GM10266 (cell line): ENCODE results near the gene ZBTB9.

Experiments
- DNase-seq: peaks from one replicate; pipeline ENCODE4 v3.0.0; 2012; ENCODE audit errors: extremely low spot score
- CTCF ChIP-seq: IDR thresholded peaks from 2 replicates; pipeline ENCODE4 v1.5.1; 2012; ENCODE audit warnings: mild to moderate bottlenecking, low read depth; ENCODE audit not compliant: control insufficient read depth, insufficient read depth; ENCODE audit errors: missing control alignments

ZBTB9 gene

GRCh38 chr6:33416386-33417127, 37.8 kb upstream of the ZBTB9 start:
- no peak for TF ChIP-seq CTCF
- peak; percentile 52 for DNase-seq

DNA sequence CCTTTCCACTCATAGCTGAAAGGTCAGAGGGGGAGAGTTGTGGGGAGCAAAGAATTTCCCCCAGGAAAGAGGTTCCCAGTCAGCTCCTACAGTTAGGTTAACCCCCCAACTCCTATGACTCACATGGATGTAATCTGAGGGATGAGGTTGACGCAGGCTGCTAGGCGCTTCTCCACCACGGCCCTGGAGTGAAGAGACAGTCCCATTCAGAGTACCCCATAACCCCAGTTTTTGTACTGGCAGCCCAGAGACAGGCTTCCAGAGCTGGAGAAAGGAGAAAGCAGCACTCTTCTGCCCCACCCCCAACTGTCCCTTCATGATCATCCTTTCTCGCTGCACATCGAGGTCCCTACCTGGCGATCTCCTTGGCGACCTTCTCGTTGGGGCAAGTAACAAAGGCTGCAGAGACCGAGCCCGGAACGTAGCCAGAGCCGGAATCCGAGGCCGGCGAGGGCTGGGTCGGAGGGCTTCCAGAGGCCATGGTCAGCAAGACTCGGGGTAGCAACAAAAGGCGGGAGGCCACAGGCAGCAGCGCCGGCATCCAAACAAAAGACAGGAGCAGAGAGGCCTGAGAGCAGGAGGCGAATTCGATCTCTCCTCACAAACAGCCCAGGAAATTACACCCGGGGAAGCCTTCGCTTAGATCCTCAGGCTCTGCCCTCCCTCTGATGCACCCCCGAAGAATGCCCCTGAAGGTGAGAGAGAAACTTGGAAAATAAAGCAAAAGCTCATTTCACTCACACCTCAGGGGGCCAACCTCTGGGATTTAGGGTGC, 37.1 kb upstream of the ZBTB9 start:
- TF ChIP-seq CTCF = no peak
- no peak for DNase-seq

GRCh38 chr6:33417903-33418689, 36.3 kb upstream of the ZBTB9 start, which contains the start of gene CUTA:
Gene CUTA, minus strand, starts transcription at chr6:33418107. Its CDS starts 107 bp downstream, at chr6:33418000.
- DNase-seq = peak; percentile 93
- peak; percentile 54 for TF ChIP-seq CTCF

DNA sequence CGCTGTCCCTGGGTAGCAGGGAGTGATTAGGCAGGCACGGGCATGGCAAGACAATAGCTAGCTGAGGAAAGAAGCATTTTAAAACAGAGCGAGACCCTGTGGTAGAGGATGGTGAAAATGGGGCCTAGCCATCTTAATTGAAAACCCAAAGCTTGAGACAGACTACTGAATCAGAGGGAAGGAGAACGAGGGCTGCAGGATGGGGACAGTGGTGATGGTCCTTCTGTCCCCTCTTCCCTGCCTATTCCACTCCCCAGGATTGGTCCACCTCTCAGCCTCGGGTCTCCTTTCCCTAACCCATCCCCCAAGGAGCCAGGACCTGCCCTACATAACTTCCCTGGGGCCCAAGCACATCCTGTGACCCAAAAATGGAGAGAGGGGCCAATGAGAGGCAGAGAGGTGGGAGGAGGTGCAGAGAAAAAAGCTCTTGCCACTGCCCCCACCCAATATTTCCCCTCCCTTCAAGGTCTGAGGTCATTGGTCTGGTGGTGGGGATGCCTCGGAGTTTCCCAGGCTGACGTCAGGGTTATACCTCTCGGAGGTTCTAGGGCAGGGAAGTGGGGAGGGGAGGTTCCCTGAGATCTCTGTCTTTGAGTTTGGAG, 35.6 kb upstream of the ZBTB9 start:
- no peak for TF ChIP-seq CTCF
- no peak for DNase-seq

DNA sequence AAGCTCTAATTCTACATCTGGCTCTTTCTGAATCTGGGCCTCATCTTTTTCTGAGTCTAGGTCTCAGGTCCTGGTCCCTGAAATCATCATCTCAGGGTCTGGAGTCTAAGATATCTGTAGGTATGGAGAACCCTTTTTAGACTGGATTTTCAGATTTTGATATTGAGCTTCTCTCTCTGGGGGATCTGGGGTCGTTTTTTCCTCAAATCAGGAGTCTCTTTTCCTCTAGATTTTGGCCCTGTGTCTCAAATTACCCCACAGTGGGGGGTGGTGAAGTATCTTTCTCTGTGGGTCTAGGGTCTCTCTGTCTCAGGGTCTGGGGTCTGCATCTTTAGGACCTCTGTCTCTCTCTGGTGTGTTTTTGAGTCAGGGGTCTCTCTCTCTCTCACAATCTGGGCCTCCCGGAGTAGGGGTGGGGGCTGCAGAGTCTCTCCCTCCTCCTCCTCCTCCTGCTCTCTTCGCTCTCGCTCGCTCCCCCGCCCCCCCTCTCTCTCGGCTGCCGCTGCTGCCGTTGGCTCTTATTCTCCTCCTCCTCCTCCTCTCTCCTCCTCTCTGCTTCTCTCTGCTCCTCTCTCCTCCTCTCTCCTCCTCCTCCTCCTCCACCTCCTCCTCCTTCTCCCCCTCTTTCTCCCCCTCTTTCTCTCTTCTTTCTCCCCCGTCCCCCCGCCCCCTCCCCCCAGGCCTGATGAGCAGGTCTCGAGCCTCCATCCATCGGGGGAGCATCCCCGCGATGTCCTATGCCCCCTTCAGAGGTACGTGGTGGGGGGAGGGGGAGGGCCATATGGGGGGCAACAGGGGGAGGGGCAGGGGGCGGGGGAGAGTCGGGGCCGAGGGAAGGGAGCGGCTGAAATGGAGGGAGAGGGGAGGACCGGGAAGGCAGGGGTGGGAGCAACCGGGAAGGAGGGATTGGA, 34.5 kb upstream of the ZBTB9 start, which contains the start of gene SYNGAP1:
Gene SYNGAP1, plus strand, starts transcription at position 486 of the 911 bp plus-strand sequence. Its CDS starts 200 bp downstream, at position 686.
- DNase-seq = no peak
- no peak for TF ChIP-seq CTCF
